Measurements from ENCODE around the gene TSC22D3.
A peak's percentile ranks its signal among the peaks of the same experiment; 100 is the strongest.

Gene TSC22D3

DNA sequence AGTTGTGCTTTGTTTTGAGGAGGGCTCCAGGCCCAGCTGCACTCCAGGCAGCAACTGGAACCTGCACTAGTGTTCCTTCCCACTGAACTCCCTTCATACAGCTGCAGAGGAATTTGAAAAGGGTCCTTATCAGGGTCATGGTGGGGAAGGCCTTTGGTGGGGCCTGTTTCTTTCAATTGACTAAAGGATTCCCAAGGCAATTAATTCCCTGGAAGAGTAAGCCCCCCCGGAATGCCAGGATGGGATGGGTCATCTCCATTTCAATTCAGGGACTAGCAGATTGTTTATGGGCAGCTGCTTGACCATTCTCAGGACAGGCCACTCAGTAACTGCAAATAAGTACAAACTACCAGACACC lies 45.3 kb downstream of the TSC22D3 start:
- DNase-seq: no peak

- DNase-seq: peak; percentile 83
These were observed 45.9 kb downstream of the TSC22D3 start for GRCh38 chrX:107729558-107730297.

DNA sequence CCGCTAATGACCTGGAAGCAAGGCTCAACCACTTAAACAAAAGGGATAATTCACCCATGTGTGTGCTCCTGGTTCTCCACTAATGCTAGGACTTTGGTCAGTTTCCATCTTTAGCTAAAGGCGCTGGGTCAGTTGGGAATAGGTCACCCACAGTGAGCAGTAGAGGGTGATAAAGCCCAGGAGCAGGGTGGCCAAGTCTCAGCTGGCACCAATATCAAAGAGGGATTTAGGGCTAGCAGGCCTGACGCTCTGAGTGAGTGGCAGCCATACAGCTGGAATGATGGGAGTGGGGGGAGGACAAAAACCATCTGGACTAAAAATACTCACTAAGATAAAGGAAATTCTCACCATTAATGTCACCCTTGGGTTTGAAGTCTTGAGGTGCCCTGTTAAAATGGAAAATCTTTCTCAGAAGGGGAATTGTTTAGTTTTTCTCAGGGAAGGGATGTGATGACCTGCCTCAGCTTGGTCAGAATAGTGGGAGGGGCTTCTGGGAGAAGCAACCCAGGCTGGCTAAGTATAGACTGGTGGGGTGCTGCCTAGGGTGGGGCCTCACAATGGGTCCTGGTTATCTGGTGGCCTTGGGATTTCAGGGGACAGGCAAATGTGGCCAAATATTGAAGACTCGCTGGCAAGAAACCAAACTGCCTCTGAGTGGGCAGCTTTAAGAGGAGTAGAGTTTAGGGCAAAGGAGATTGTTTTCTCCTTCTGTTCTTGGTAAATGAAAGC lies 47.1 kb downstream of the TSC22D3 start:
- no peak for DNase-seq

GRCh38 chrX:107726816-107727534 lies 48.6 kb downstream of the TSC22D3 start:
- DNase-seq: no peak

DNA sequence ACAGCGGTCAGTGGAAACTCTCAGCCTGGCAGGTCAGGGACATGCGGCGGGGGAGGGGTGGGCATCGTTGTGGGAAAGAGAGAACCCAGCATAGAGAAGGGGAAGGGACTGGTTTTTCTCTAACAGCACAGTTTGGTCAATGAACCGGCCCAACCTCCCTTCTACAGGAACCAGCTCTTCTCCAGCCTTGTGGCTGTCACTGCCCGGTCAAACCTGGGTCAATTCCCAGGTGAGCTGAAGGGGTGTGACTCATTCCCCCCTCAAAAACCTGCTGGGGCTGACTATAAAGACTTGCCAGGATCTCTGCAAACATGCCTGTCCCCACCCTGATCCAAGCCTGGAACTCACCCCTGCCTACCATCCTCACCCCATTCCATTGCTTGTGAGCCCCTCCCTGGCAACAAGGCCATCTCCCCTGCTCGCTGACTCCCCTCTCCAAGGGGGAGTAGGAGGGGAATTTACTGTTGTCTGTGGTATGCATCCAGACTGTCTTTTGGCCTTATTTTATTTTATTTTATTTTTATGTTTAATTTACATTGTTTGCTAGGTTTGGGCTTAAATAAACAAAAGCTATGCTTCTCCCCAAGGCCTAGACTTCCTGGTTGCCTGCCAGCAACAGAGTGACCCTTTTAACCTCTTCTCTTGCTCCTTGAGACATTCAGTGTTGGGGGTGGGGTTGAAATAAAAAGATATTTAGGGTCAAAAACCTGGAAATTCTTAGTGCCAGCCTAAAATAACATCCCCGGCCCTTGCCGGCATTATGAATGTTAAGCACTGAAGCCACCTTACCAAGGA lies 49.6 kb downstream of the TSC22D3 start:
- DNase-seq: no peak

DNA sequence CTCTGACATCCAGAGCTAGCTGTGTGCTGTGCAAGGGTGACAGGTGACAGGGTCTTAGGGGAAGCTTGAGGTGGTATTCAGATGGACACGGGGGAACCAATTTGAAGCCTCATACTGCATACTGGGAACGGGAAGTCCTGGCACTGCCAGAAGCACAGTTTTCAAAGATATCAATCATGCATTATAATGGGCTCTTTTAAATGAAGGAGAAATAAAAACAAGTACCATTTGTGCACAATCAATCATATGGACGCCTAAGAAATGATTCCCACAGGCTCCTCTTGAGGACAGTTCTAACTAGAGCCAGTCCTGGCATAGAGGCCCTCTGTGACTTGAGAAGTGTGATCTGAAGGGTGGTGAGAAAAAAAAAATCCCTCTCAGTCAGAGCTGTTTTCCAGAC lies 50.9 kb downstream of the TSC22D3 start:
- DNase-seq: no peak

GRCh38 chrX:107723511-107723910 lies 52.1 kb downstream of the TSC22D3 start:
- no peak for DNase-seq

GRCh38 chrX:107721966-107722707 lies 53.5 kb downstream of the TSC22D3 start:
- no peak for DNase-seq

DNA sequence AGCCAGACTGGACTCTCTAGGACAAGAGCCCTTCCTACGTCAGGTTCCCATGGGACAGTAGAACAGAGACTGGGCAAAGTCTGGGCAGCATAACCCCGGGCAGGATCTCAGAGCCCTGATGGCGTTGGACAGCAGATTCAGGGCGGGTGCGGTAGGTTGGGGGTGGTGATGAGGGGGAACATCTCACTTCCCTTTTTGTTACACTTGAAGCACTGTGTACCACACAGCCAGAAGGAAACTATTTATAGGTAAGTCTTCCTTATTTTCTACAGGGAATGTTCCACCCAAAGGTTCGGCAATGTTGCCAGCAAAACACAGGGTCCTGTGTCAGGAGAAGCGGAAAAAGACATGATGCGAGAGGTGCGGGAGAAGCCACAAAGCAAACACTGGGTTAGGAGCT lies 54.3 kb downstream of the TSC22D3 start:
- DNase-seq: no peak

DNA sequence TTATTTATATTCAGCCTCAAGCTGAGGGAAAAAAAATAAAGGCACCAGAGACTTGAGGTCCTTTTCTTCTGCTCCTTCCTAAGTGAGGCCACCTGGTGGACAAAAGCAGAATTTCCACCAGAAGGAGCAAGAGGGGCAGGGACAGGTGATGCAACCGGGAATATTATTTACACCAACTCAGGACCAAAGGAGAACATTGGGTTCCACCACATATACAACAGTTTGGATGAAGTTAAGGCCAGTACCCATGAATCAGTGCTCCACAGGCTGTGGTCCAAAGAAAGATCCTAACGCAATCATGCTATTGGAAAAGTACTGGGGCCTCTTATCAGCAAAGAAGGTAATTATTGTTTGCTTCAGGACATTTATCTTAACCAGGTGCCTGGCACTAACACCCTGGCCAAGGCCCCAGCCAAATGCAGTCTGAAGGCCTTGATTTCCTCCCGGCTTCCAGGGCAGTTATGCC lies 57.4 kb downstream of the TSC22D3 start:
- peak; percentile 92 for DNase-seq

DNA sequence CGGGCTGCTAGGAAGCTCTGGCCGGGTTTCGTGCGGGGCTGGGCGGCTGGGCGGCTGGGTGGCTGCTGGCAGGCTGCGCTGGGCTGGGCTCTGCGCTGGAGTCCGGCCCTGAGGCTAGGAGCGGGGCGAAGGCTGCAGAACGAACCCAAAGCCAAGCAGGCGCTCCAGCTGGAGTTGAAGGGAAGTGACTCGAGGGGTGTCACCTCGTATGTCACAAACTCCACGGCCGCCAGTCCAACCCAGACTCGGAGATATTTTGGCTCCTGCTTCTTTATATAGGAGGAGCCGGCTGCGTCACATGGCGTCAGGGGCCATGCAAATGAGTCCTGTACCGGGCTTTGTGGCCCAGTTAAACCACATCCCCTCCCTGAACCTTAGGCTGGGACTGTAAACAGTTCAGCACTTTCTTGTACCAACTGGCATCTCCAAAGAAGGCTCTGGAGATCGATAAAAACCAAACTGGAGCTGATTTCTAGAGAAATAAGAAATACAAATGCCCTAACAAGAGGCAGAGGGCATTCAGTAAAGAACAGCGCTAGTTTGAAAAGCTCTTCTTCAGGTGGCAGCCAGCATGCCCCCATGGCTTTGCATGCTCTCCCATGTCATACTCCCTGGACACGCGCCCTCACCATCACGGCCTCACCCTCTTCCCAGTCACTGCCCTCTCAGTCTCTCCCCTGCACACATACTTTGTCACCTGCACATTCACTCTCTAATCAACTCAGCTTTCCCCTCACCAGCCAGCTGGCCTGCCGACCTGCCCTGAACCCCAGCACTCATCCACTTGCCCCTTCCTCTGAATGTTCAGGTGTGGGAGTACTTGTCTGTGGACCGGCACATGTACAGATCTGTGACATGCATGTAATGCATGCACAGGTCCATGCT lies 58.5 kb downstream of the TSC22D3 start:
- DNase-seq: peak; percentile 92

DNA sequence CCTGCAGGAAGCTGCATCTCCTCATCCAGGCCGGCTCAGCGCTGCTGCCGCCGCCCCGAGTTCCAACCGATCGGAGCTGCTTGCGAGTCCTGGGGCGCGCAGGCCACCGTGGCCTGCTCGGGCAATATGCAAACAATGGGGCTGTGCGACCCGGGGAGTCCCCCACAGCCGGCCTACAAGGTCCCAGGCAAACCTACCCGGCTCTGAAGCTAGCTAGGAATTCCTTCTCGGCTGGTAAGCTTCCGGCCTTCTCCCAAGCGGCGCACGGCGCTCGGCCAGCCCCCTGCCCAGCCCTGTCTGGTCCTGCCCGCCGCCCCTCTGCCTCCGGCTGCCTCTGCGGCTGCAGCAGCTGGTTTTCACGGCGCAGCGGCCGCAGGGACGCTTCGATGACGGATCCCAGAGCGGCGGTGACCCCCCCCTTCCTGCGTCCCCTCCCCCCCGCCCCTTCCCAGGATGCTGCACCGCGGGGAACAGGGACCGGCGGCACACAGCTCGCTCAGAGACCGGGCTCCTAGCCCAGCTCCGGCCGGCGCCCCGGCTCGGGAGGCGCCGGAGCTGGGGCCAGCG lies 59.4 kb downstream of the TSC22D3 start:
- peak; percentile 93 for DNase-seq

DNA sequence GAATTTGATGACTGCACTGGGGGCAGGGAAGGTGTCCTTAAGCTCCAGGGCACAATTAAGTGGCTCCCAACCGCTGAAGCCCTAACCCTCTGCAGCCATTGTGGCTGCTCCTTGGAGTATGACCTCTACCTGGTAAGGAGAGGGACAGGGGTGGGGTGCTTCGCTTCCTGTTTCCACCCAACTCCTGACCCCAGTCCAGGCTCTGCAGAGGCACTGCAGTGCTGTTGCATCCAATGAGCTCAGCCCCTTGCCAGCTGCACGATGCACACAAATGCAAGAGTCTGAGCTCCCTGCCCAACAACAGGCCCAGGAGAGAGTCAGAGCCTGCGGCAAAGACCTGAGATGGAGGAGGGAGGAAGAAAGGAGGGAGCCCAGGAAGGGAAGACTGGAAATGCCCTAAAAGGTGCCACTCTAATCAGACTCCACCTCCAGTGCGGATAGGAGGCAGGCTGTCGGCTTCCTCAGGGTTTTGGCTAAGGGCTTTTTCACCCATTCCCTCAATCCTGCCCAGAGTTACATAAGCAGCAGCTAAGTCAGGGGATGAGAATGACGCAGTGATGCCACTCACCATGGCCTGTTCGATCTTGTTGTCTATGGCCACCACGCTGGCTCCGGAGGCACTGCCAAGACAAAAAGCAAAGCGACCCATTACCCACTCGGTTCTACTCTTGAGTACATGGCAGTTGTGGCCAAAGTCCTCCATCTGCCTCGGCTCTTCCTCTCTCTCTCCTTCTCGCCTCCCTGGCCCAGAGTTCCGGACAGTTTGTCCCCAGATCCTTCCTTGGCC lies 60.1 kb downstream of the TSC22D3 start:
- peak; percentile 65 for DNase-seq

DNA sequence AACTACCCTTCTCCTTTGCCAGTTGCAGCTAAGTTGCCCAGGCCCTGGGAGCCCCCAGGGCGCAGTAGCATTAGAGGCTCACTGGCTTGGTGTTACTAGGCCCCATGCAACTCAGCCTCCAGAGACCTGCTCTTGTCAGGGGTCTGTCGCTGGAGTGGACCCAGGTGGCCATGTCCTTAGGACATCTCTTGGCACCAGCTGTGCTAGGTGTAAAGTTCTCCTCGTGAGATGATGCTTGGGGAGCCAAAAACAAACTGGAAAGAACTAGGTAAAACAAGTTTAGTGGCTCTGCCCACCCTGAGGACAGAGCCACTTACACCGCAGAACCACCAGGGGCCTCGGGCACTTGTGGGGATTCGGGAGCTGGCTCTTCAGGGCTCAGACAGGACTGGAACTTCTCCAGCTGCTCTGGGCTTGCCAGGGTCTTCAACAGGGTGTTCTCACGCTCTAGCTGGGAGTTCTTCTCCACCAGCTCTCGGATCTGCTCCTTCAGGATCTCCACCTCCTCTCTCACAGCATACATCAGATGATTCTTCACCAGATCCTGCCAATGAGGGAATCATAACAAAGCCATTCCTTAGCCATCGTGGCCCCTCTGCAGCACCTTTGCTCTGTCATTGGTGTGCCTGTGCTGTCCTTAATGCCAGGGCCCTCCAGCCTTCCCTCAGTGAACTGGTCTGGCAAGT lies 61.2 kb downstream of the TSC22D3 start:
- peak; percentile 60 for DNase-seq

- DNase-seq: no peak
These were observed 61.9 kb downstream of the TSC22D3 start for GRCh38 chrX:107713543-107714205.

DNA sequence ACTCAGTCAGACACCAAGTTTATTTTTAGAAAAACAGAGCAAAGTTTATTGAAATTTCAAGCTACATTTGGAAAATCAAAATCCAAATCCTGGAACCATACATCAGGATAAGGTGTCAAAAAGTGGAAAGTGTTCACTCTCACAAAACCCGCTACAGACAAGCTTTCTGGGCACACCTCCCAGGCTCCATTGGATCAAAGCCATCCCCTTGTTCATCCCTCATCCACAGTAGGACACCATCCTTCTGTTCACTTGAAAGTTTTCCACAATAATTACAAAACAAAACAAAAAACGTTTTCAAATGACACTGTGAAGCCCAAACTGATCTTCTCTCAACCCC lies 62.4 kb downstream of the TSC22D3 start:
- DNase-seq: no peak

DNA sequence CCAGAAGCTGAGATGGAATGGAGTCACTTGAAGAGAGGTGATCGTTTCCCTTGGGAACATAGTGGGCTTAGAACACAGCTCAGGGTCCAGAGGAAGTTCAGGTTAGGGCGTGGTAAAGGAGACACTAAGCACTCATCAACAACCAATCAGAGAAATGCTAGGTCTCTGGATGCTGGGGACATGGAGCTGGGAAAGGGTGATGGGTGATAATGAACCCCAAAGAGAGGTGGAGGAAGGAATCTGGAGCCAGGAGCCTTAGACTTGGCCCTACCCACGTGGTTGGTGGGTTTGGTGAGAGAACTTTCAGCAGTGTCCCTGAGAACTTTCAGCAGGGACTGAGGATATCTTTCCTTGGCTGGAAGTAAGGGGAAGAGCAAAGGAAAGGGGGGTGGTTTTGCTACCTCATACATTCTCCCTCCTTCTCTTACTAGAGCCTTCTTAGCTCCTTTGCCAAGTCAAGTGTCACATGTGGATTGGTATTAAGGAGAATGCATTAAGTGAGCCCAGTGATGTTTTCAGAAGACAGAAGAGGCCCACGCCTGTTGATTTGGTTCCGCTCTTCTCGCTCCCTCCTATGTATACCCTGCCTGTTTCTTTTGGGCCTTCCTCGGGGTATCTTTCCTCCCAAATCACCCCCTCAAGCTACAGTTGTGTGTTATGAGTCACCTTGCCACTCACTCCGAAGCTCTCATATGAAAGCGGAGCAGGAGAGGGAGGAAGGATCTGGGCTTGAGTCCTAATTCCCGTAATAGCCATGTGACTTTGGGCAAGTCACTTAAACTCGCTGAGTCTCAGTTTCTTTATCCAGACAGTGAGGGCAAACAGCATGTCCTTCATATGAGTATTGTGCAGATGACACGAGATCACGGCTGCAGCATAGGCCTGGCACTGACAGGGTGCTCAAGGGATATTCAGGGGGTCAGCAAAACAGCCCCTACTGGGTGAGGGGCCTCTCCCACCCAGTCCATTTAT lies 63.1 kb downstream of the TSC22D3 start:
- peak; percentile 53 for DNase-seq
